Lung (tissue), 12 donors: ENCODE data around the gene CDK7. TPM values are rescaled to one million over a fixed set of nuclear protein-coding genes. Genes with fewer than 3 reads are reported as not detected.
A peak's percentile ranks its signal among the peaks of the same experiment; 100 is the strongest.
"Not testable (repeated sequence)": the region's sequence is repeated elsewhere in the genome, so short reads cannot be mapped to it uniquely, and the experiment has no call there.

Experiments used
- ATAC-seq: fragments of 200-7000 bp; cut with Tn5 transposase; one replicate; pipeline ENCODE4 v1.9.1; 2020; ENCODE audit warnings: moderate number of reproducible peaks; ENCODE audit not compliant: insufficient read depth, low FRiP score
- DNase-seq, 3 donors: peaks; one replicate each; pipeline ENCODE4 v3.0.0-alpha.2; 2013 to 2017
- H3K27ac ChIP-seq, 2 donors: one replicate each; pipeline ENCODE4 v1.5.1; 2013; ENCODE audit warnings: mild to moderate bottlenecking in 2 of 2, moderate library complexity in 2 of 2, control low read depth in 1 of 2, inconsistent platforms in 1 of 2, low read depth in 1 of 2, low read length in 1 of 2
- H3K27me3 ChIP-seq, 3 donors: one replicate each; pipeline ENCODE4 v1.5.1; 2013; ENCODE audit warnings: low read length in 2 of 3; ENCODE audit not compliant: control insufficient read depth in 3 of 3, insufficient read depth in 3 of 3
- H3K36me3 ChIP-seq, 4 donors: one replicate each; pipeline ENCODE4 v1.5.1; 2013; ENCODE audit warnings: low read length in 4 of 4, mild to moderate bottlenecking in 1 of 4, moderate library complexity in 1 of 4; ENCODE audit not compliant: control insufficient read depth in 4 of 4, insufficient read depth in 4 of 4
- H3K4me1 ChIP-seq, 5 donors: one replicate each; pipeline ENCODE4 v1.5.1; 2013; ENCODE audit warnings: low read length in 5 of 5, mild to moderate bottlenecking in 2 of 5, moderate library complexity in 1 of 5; ENCODE audit not compliant: control insufficient read depth in 5 of 5, insufficient read depth in 5 of 5
- H3K4me3 ChIP-seq: one replicate; pipeline ENCODE4 v1.5.1; 2013; ENCODE audit warnings: mild to moderate bottlenecking, control low read depth, moderate library complexity
- H3K9ac ChIP-seq, 2 donors: one replicate each; pipeline ENCODE4 v1.5.1; 2013; ENCODE audit warnings: low read length in 2 of 2, control low read depth in 1 of 2; ENCODE audit not compliant: insufficient read depth in 1 of 2
- H3K9me3 ChIP-seq, 4 donors: one replicate each; pipeline ENCODE4 v1.5.1; 2013; ENCODE audit warnings: low read length in 3 of 4, mild to moderate bottlenecking in 1 of 4, moderate library complexity in 1 of 4; ENCODE audit not compliant: control insufficient read depth in 4 of 4, insufficient read depth in 3 of 4
- WGBS, 2 donors: extraction: QIAGEN DNeasy Blood & Tissue Kit; methylation state at CpG; one replicate each; pipeline ENCODE4 v1.1.7; 2013; 5-methylcytosine and 5-hydroxymethylcytosine counted together
- polyA plus RNA-seq, 2 donors: library from polyadenylated mRNA; stranded (reverse); fragments of 200-250 nt; gene quantifications; one replicate each; pipeline ENCODE4 v1.2.1, GENCODE V29; 2013
- total RNA-seq, 2 donors: library from RNA; depleted of rRNA in 1 of 2; stranded (reverse); fragments of >200 nt in 1 of 2; gene quantifications; one replicate each; pipeline ENCODE4 v1.2.1, GENCODE V29; 2014 to 2021
- TF ChIP-seq, protein P1 (sequence below): IDR thresholded peaks from 2 replicates; pipeline ENCODE4 v1.5.1; 2012; ENCODE audit warnings: mild to moderate bottlenecking; ENCODE audit errors: control extremely low read depth, extremely low read depth
- donor health status: control.
- donor health status: control.
- donor health status: Bipolar disorder and iron deficiency.
- donor health status: healthy.
- donor health status: DM: yes; HTN: yes; CAD: no.

The CDK7 gene
- total and polyA plus RNA-seq, 4 donors: 21.9 to 53.2 (median 30.0) TPM

GRCh38 chr5:69217151-69217511 lies 17.6 kb upstream of the CDK7 start:
- no peak overlapping the region for H3K27ac ChIP-seq
- peak overlapping the region in 1 of 2 donors; percentile 34 for H3K9ac ChIP-seq
- H3K9me3 ChIP-seq: no peaks in the 10 kb centered on the region
- no peak overlapping the region for H3K4me3 ChIP-seq
- peaks cover 0 to 6% (median 0%) of the 10 kb centered on the region in 4 donors for H3K36me3 ChIP-seq
- H3K4me1 ChIP-seq: peaks cover 0 to 11% (median 4%) of the 10 kb centered on the region in 5 donors
- no peaks in the 10 kb centered on the region for H3K27me3 ChIP-seq
- ATAC-seq (no peak), DNase-seq (no peak)
- TF ChIP-seq, protein P1, sequence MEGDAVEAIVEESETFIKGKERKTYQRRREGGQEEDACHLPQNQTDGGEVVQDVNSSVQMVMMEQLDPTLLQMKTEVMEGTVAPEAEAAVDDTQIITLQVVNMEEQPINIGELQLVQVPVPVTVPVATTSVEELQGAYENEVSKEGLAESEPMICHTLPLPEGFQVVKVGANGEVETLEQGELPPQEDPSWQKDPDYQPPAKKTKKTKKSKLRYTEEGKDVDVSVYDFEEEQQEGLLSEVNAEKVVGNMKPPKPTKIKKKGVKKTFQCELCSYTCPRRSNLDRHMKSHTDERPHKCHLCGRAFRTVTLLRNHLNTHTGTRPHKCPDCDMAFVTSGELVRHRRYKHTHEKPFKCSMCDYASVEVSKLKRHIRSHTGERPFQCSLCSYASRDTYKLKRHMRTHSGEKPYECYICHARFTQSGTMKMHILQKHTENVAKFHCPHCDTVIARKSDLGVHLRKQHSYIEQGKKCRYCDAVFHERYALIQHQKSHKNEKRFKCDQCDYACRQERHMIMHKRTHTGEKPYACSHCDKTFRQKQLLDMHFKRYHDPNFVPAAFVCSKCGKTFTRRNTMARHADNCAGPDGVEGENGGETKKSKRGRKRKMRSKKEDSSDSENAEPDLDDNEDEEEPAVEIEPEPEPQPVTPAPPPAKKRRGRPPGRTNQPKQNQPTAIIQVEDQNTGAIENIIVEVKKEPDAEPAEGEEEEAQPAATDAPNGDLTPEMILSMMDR: no peak
- WGBS, 2 donors: 52 to 56% methylated on average over 6 of the region's 6 CpGs

- H3K27ac ChIP-seq: peak overlapping the region; percentile 98 to 100
- H3K9ac ChIP-seq: peak overlapping the region; percentile 74 to 81
- H3K36me3 ChIP-seq: peaks cover 0 to 6% (median 0%) of the 10 kb centered on the region in 4 donors
- peak overlapping the region; percentile 99 for H3K4me3 ChIP-seq
- H3K27me3 ChIP-seq: no peaks in the 10 kb centered on the region
- H3K9me3 ChIP-seq: no peaks in the 10 kb centered on the region
- WGBS, 2 donors: 0% methylated on average over 72 to 73 of the region's 73 CpGs
- peak; percentile 97 for ATAC-seq
- H3K4me1 ChIP-seq: peaks cover 0 to 13% (median 4%) of the 10 kb centered on the region in 5 donors
- TF ChIP-seq, protein P1: no peak
- DNase-seq: peak; percentile 96 to 98 (median 97)
Measured at GRCh38 chr5:69217548-69218526, 16.8 kb upstream of the CDK7 start.

GRCh38 chr5:69219939-69220338 lies 14.7 kb upstream of the CDK7 start:
- Histone ChIP-seq H3K9ac (no peak overlapping the region), H3K27me3 (no peaks in the 10 kb centered on the region), H3K9me3 (no peaks in the 10 kb centered on the region), H3K27ac (no peak overlapping the region), H3K36me3 (peaks cover 0 to 6% (median under 1%) of the 10 kb centered on the region in 4 donors), H3K4me1 (peaks cover 0 to 13% (median 4%) of the 10 kb centered on the region in 5 donors), H3K4me3 (no peak overlapping the region)
- no peak for ATAC-seq
- TF ChIP-seq, protein P1: no peak
- no peak for DNase-seq

GRCh38 chr5:69220371-69220770 lies 14.3 kb upstream of the CDK7 start:
- not testable (repeated sequence) for ATAC-seq, H3K4me3 ChIP-seq, H3K9ac ChIP-seq, H3K27ac ChIP-seq, H3K36me3 ChIP-seq, H3K9me3 ChIP-seq, H3K27me3 ChIP-seq, DNase-seq
- H3K4me1 ChIP-seq: peaks cover 0 to 13% (median 4%) of the 10 kb centered on the region in 5 donors
- WGBS, 2 donors: 92 to 95% methylated on average over 18 of the region's 18 CpGs

- Histone ChIP-seq H3K27ac (peak overlapping the region in 1 of 2 donors; percentile 14), H3K4me1 (peaks cover 0 to 13% (median 4%) of the 10 kb centered on the region in 5 donors)
- not testable (repeated sequence) for DNase-seq, H3K9ac ChIP-seq, H3K4me3 ChIP-seq, H3K9me3 ChIP-seq, H3K27me3 ChIP-seq, ATAC-seq, H3K36me3 ChIP-seq
- 79 to 86% methylated on average over 8 to 9 of the region's 9 CpGs for WGBS, 2 donors
Measured at GRCh38 chr5:69220833-69221232, 13.9 kb upstream of the CDK7 start.
